KOPT-K1 (cell line): ENCODE results near the gene TMEM151A.

Experiments used
- H3K27ac ChIP-seq: fragments of 200-600 bp; sonication (generic); 2 replicates; pipeline ENCODE4 v1.5.1; 2016; ENCODE audit warnings: antibody characterized with exemption, mild to moderate bottlenecking, low read depth, low read length; ENCODE audit not compliant: poor library complexity, severe bottlenecking
- H3K36me3 ChIP-seq: fragments of 200-600 bp; sonication (generic); 2 replicates; pipeline ENCODE4 v1.5.1; 2017; ENCODE audit warnings: antibody characterized with exemption, mild to moderate bottlenecking, low read length, moderate library complexity; ENCODE audit not compliant: insufficient read depth
- H3K9me3 ChIP-seq: fragments of 200-600 bp; sonication (generic); 2 replicates; pipeline ENCODE4 v1.5.1; 2017; ENCODE audit warnings: antibody characterized with exemption, low read length, mild to moderate bottlenecking; ENCODE audit not compliant: insufficient read depth, poor library complexity, severe bottlenecking

Gene TMEM151A

GRCh38 chr11:66263785-66264184, 27.9 kb upstream of the TMEM151A start:
- H3K36me3 ChIP-seq: peaks cover 81% of the 10 kb centered on the region
- H3K9me3 ChIP-seq: no peaks in the 10 kb centered on the region
- H3K27ac ChIP-seq: no peak overlapping the region

GRCh38 chr11:66264383-66264782, 27.3 kb upstream of the TMEM151A start:
- Histone ChIP-seq H3K36me3 (peaks cover 78% of the 10 kb centered on the region), H3K27ac (no peak overlapping the region), H3K9me3 (no peaks in the 10 kb centered on the region)

- Histone ChIP-seq H3K27ac (no peak overlapping the region), H3K36me3 (peaks cover 75% of the 10 kb centered on the region), H3K9me3 (no peaks in the 10 kb centered on the region)
These were observed 26.8 kb upstream of the TMEM151A start for GRCh38 chr11:66264914-66265313.

GRCh38 chr11:66265531-66266377, 25.9 kb upstream of the TMEM151A start:
- Histone ChIP-seq H3K36me3 (peaks cover 75% of the 10 kb centered on the region), H3K27ac (no peak overlapping the region), H3K9me3 (no peaks in the 10 kb centered on the region)

GRCh38 chr11:66266378-66267038, 25.2 kb upstream of the TMEM151A start:
- Histone ChIP-seq H3K36me3 (peaks cover 72% of the 10 kb centered on the region), H3K27ac (no peak overlapping the region), H3K9me3 (no peaks in the 10 kb centered on the region)

- peaks cover 72% of the 10 kb centered on the region for H3K36me3 ChIP-seq
- H3K27ac ChIP-seq: no peak overlapping the region
These were observed 24.7 kb upstream of the TMEM151A start for GRCh38 chr11:66267039-66267378.

GRCh38 chr11:66267379-66268243, 24.1 kb upstream of the TMEM151A start:
- H3K36me3 ChIP-seq: peaks cover 72% of the 10 kb centered on the region
- peak overlapping the region; percentile 83 for H3K27ac ChIP-seq
- H3K9me3 ChIP-seq: no peaks in the 10 kb centered on the region

More at GRCh38 chr11:66267039-66267378, 24.7 kb upstream of the TMEM151A start:
- no peaks in the 10 kb centered on the region for H3K9me3 ChIP-seq

- peaks cover 72% of the 10 kb centered on the region for H3K36me3 ChIP-seq
- peak within 1 kb of the TSS; percentile 83 for H3K27ac ChIP-seq
- H3K9me3 ChIP-seq: no peaks in the 10 kb centered on the region
These were observed 23.3 kb upstream of the TMEM151A start, which contains the start of gene RAB1B for GRCh38 chr11:66268244-66268951. TSS of gene RAB1B (plus strand) at chr11:66268639. CDS start at chr11:66268680, 41 bp downstream.

- H3K36me3 ChIP-seq: peaks cover 72% of the 10 kb centered on the region
These were observed 22.5 kb upstream of the TMEM151A start for GRCh38 chr11:66268952-66269905.

GRCh38 chr11:66271816-66272215, 19.9 kb upstream of the TMEM151A start:
- no peaks in the 10 kb centered on the region for H3K9me3 ChIP-seq
- H3K36me3 ChIP-seq: peaks cover 70% of the 10 kb centered on the region
- H3K27ac ChIP-seq: no peak overlapping the region

More at GRCh38 chr11:66268952-66269905, 22.5 kb upstream of the TMEM151A start:
- Histone ChIP-seq H3K9me3 (no peaks in the 10 kb centered on the region), H3K27ac (peak overlapping the region; percentile 83)

GRCh38 chr11:66272596-66272995, 19.1 kb upstream of the TMEM151A start:
- no peaks in the 10 kb centered on the region for H3K9me3 ChIP-seq
- peaks cover 66% of the 10 kb centered on the region for H3K36me3 ChIP-seq

GRCh38 chr11:66274219-66274618, 17.5 kb upstream of the TMEM151A start:
- H3K36me3 ChIP-seq: peaks cover 66% of the 10 kb centered on the region
- no peak overlapping the region for H3K27ac ChIP-seq

More at GRCh38 chr11:66272596-66272995, 19.1 kb upstream of the TMEM151A start:
- H3K27ac ChIP-seq: no peak overlapping the region

GRCh38 chr11:66275396-66275795, 16.3 kb upstream of the TMEM151A start:
- Histone ChIP-seq H3K9me3 (no peaks in the 10 kb centered on the region), H3K36me3 (peaks cover 59% of the 10 kb centered on the region), H3K27ac (no peak overlapping the region)

More at GRCh38 chr11:66274219-66274618, 17.5 kb upstream of the TMEM151A start:
- no peaks in the 10 kb centered on the region for H3K9me3 ChIP-seq
